HG03060 (cell line): ENCODE results near the gene UBA3.

Experiments used
- ATAC-seq: cut with Tn5 transposase; IDR thresholded peaks from one replicate; pipeline ENCODE4 v1.9.1; 2021; ENCODE audit warnings: low read depth, moderate number of reproducible peaks; ENCODE audit not compliant: unreplicated experiment

Gene UBA3

DNA sequence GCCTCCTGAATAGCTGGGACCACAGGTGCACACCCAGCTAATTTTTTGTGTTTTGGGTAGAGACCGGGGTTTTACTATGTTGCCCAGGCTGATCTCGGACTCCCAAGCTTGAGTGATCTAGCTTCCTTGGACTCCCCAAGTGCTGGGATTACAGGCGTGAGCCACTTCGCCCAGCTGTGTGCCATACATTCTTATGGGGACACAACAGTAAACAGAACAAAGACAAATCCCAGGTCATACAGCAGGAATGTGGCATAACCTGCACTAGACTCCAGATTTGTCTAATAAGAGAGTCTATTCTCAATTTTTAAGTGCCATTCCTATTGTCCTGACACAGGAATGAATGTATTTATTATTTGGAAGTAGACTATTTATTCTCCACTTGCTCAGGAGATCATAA is 22.2 kb upstream of the UBA3 start:
- ATAC-seq, result no peak

DNA sequence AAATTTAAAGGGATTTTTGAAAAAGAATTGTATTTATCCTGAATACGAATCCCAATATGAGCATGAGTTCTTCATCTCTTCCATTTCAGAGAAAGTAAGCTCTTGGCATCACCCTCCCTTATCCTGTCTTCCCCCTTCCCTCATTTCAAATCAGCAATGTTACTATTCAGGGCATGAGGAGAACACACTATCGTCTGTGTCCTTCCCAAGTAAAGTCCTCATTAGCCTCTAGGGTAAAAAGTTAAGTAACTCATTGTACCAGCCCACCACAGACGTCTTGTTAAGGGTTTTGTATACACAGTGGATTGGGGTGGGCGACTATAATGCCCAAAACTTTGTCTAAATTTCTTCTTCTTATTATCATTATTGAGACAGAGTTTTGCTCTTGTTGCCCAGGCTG is 19.4 kb upstream of the UBA3 start:
- ATAC-seq, result no peak

DNA sequence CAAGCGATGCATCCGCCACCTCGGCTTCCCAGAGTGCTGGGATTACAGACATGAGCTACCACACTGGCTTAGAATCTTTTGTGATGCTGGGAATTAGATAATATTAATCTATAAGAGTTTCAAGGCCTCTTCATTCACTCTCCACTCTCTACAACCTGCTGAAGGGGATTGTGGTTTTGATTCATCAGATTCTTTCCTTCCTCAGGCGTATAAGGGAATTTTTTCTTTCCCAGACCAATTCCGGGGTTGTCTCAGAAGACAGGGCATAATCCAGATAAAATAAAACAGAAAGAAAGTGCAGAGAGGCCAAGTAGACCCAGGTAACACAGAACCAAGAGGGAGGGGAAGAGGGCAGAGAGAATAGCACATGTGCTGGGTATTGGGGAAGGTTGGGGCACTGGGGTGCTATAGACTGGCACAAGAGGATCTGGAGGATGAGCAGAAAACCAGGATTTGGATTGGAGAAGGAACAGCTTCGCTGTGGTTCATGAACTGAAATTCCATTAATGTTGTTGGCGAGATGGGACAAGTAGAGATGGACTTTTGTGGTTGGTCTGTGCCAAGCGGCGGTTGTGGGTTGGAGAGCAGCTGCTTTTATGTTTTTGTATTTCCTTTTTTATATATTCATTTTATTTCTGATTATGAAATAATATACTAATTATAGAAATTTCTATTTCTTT is 17.4 kb upstream of the UBA3 start:
- ATAC-seq, result no peak

DNA sequence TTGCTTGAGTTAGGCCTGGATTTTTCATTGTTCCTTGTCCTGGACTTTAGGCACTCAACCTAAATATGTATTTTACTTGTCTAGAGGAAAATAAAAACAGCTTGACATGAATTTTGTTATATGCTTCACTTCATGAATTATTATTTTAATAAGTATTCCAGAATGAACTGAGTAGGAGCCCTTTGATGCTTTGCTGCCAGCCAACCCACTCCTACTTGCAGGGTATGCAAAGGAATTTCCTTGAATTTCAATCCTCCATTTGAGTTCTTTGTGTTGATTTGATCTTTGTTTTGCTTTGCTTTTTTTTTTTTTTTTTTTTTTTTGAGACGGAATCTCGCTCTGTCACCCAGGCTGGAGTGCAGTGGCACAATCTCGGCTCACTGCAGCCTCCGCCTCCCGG is 16.1 kb upstream of the UBA3 start:
- ATAC-seq, result no peak

DNA sequence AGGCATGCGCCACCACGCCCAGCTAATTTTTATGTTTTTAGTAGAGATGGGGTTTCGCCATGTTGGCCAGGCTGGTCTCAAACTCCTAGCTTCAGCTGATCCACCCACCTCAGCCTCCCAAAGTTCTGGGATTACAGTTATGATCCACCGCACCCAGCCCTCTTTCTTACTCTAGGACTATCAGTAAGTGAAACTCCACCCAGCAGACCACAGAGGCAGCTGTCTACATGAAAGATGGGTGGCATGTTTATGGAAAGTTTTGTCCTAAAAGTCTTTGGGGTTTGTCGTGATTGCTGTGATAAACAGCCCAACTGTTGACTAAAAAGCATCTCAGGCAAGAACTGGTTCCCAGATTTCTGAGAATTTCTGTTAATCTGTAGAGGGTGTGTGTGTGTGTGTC is 15.5 kb upstream of the UBA3 start:
- ATAC-seq, result no peak

DNA sequence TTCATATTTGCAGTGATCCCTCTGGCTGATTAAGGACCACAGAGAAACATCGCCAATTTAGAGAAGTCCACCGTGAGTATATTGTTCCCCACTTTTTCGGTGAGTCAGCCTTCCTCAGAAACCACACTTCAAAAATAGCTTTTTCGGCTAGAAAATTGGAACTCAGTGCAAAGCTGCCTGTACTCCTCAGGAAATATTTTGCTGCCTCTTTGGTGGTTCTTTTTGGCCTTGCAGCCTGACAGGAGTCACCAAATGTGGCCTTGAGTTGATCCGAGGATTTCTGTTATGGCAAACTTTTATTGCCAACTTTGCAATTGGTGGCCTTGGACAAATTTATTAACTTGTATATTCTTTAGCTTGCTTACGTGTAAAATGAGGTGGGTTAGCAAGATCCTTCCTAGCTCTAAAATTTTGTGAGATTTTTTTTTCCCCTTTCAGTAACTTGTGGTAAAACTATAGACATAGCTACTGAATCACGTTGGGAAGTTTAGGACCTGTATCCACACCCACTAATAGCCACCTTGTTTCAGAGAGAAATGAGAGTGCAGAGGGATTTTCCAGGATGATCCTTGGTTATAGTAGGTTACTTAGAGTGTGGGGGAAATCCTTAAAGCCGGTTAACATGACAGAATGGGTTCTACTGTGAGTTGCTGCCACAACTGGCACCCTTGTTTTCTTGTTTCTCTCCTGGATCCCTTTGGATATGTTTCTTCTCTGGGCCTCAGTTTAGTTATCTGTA is 14.5 kb upstream of the UBA3 start:
- no peak for ATAC-seq

DNA sequence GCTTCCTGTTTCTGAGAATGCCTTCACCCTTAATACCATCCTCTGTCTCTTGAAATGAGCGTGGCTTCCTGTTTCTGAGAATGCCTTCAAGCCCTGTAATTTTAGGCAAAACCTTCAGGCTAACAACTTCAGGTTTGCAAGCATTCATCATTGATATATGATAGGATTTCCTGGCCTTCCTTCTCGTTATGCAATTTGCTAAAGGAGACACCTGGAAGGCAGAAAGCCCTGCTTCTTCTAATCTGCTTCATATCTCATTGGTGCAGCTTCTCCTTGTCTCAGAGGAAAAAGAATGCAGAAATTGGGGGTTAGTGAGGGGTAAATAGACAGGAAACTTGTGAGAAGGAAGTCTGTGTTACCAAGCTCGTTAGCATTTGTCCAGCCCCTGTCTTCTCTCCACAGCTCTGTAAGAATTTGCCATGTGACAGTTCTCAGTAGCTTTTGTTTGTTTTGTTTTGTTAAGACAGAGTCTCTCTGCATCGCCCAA is 11.9 kb upstream of the UBA3 start:
- ATAC-seq, result peak; percentile 74

DNA sequence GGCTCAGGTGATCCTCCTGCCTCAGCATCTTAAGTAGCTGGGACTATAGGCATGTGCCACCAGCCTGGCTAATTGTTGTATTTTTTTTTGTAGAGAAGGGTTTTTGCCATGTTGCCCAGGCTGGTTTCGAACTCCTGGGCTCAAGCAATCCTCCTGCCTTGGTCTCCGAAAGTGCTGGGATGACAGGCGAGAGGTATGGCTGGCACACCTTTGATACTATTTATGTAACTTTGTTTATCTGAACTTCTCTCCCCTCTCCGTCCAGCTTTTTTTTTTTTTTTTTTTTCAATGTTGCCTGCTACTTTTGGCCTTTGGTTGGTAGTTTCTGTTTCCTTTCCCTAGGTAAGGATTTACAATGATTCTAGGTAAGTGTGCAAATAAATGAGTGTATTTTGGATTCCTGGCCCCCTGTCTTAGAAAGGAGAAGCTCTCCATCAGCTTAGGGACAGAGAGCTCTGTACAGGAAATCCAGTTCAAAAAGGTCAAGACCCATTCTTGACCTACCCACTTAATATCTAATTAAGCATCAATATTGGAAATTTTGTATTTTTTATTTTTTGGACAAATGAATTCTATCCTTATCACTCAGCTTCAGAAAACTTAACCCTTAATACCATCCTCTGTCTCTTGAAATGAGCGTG is 11.3 kb upstream of the UBA3 start:
- ATAC-seq, result no peak

DNA sequence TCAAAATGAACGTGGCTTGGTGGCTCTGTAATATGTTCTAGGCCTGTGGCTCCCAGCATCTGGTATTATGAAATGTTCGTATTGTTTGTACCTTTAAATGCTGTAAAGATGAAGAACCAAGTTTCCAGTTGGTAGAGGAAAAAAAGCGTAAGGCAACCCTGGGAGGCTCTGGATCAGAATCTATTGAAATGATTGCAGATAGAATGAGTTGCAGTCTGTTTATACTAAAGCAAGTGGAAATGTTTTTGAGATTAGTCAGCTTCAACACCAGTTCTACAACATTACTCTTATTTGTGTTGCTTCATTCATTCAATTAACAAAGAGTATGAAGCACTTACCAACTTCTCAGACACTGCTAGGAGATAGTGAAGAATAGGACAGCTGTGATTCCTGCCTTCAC is 9.9 kb upstream of the UBA3 start:
- ATAC-seq, result no peak

DNA sequence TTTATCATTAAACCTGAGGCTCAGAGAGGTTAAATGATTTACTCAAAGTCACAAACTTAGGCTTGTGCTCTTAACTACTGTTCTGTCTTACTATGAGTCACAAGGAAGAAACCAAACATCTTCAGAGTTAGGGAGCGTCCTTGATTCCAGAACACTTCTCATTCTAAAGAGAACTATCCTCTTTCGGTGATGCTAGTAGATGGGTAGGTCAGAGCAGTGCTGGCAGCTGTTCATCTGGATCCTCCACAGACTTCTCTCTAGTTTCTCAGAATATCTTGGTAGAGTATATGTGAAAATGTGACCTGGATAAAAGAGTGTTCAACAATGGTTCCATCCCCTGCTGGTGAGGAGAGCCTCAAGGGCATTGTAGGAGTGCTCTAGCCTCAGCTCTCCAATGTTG is 7.9 kb upstream of the UBA3 start:
- peak; percentile 26 for ATAC-seq

DNA sequence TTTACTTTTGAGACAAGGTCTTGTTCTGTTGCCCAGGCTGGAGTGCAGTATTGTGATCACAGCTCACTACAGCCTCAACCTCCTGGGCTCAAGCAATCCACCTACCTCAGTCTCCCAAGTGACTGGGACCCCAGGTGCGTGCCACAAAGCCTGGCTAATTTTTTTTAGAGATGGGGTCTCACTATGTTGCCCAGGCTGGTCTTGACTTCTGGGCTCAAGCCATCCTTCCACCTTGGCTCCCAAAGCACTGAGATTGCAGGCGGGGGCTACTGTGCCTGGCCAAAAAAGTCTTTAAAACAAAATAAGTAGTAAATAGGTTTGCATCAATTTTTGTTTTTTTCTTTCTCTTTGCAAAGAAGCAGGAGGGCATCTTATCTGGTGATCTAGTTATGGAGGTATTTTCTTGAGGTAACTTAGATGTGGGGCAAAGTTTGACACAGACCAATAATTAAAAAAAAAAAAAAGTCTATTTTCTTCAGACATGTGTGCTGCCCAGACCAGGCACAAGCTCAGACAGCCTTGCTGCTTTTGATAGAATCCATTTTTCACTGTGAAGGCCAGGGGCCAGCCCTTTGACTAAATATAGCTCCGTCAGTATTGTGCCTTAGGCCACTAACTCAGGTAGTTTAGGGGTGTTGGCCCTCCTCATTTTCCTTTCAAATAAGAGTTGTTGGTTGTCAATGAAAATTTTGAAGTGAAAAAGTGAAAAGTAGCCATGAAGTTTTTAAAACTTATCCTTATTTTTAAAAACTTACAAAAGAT is 7.0 kb upstream of the UBA3 start:
- ATAC-seq, result no peak

DNA sequence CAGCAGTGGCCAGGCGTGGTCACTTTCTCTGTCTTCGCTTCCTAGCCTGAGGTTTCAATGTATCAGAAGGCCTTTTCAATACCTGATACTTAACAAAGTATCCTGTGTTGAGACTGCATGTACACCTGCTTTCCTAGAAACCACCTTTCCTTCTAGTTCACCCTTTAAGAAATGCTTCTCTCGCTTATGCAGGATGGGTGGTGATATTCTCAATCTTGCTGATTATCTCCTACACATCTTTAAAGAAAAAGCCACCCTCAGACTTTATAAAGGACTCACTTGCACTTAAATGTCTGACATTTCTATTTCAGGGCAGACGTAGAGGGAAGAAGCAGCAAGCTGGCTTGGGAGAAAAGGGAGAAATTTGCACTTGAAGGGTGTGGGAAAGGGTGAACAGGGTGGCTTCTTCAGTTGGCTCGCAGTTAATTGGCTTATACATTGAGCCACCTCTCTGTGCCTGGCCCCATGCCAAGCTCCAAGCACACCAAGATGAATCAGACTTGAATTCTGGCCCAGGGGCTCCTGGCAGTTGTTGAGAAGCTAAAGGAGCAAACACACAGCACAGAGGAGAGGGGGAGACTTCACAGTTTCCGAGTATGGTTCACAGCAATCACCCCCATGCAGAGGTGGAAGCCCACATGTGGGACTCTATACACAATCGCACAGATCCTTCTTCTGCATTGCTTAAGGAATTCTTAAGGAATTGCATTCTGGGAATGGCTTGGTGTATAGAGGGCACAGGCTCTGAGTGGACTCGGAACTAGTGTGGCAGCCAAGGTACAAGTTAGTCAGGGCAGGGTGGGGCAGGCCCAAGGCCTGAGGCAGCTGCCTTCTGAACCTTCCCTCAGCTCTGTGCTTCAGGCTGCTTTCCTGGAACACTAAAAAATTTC is 5.9 kb upstream of the UBA3 start:
- no peak for ATAC-seq

DNA sequence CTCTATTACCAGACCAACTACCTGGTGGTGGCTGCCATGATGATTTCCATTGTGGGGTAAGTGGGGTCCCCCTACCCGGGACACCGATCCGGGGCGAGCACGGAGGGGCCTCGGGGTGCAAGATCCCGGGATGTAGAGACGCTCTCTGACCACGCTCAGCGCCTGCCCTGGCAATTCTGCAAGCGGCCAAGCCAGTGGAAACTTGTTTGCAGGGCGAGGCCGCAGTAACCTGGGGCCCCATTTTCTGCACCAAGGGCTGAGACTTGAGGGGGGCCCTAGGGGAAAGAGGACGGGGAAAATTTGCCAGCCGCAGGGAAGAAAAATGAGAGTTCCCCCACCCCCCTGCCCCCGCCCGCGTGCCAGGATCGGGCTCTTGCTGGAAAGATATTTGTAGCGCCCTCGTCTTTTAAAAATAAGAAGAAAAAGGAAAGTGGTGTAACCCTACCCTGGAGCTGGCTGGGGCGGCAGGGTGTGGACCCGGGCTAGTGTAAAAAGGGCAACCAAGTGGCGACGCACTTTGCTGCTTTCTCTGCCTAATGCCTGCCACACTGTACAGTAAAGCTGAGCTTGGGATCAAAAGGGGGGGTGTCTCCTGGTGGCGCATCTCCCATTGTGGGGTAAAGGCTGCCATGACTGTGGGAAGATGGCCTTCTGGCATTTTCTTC is 5.1 kb upstream of the UBA3 start:
- ATAC-seq, result no peak

DNA sequence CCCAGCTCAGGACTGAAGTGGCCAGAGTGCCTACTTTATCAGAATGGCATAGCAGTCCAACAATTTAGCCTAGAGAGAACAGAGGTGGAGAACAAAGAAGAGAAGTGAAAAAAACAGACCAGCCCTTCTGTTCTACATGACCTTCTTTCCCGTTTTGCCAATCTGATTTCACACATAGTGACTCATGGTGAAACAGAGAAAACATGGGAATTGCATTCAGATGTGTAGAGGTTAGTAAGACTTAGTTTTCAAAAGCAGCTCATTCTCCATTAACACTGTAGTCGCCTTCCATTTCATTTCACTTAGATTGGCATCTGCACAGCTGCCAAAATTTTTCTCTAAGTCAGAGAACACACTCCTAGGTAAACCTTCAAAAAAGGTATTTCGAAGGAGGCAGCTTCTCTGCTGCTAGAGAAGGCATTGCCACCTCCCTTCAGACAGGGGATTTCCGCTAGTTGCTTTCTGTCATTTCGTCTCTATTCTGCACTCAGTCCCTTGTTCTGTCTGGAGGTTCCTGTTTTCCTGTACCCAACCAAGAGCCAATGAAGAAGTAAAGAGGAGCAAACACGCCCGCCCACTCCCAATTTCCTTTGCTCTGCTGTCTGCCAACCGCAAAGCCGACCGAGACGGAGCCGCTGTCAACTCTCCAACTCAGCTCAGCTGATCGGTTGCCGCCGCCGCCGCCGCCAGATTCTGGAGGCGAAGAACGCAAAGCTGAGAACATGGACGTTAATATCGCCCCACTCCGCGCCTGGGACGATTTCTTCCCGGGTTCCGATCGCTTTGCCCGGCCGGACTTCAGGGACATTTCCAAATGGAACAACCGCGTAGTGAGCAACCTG is 4.4 kb upstream of the UBA3 start, which contains the start of gene ARL6IP5:
Gene ARL6IP5, plus strand, starts transcription at position 612 of the 842 bp plus-strand sequence. Its CDS starts 111 bp downstream, at position 723.
- peak; percentile 37 for ATAC-seq

DNA sequence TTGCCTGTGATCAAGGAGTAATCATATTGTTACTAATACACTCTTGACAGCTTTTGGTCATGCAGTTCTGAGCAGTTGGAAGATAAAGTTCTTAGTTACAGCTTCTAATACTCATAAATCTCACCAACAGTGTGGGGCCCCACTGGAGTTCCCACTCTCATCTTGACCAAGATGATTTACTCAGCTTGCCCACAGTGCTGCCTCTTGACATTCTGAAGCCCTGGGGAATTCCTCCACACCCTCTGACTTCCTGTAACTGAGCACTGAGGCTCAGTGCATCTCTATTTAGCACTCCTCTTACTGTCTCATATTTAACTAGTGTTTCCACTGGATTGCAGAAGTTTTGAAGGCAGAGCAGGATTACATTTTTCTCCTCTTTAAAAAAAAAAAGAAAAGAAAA is 2.6 kb upstream of the UBA3 start:
- ATAC-seq, result peak; percentile 66

DNA sequence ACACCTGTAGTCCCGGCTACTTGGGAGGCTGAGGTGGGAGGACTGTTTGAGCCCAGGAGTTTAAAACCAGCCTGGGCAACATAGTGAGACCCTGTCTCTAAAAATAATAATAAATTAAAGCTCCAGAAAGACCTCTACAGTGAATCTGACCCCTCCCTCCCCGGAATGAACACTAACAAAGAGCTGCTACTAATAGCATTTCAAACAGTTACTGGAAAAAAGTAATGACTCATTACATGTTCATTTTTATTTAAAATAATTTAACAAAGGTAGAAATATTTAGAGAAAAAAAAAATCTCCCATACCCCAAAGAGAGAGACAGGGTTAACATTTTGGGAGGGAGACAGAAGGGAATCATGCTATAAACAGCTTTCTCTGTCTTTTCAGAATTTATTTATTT is 2.2 kb upstream of the UBA3 start:
- ATAC-seq, result no peak

DNA sequence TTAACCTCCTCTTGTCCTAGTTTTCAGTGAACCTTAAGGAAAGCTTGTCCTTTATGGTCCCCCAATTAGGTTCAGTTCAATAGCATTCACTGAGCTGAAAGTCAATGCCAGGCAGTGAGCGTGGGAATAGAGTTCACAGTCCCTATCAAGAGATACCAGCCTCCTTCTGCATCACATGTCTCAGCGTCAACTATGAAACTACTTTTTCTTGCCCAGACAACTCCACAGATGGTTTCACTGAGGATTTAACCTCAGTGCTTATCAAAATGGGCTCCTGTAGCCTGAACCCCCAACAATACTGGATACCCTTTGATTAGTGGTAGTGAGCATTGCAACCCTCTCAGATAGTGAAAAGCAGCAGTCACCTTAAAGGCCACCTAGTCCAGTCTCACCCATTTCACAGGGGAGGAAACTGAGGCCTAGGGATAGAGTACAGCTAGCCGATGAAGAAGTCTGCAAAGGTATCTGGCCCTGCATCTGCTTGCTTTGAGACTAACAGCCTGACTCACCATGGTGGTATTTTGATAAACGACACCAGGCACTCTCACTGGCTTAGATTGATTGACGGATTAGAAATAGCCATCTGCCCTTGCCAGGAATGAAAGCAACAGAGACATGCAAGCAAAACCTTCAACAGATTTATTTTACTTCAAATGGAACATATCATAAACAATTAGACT is 1.6 kb upstream of the UBA3 start:
- ATAC-seq, result no peak
